Measurements from ENCODE around the gene SIX5. TPM values are rescaled to one million over a fixed set of nuclear protein-coding genes. Genes with fewer than 3 reads are reported as not detected.
"Not testable (repeated sequence)": the region's sequence is repeated elsewhere in the genome, so short reads cannot be mapped to it uniquely, and the experiment has no call there.

SIX5 gene
- total RNA-seq, 1 donor from 2014 or later = 20.6 TPM

DNA sequence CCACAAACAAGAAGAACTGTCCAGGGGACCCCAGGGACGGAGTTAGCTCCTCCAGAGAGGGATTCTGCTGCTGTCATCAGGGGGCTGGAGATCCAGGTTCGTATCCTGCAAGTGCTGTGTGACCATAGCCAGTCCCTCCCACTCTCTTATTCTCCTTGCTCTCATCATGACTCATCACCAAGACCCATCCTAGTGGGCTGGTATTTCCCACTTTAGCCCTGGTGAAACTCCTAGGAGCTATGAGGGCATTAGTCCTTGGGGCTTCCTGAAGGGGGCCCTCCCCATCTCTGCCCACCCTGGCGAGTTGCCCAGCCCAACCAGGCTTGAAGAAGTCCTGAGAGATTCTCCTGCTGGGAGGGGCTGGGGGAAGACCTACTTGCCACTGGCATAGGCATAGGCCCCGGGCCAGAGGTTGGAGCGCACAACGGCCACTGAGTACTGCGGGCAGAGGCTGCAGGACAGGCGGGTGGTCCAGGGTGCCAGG is 31.1 kb upstream of the SIX5 start:
- Histone ChIP-seq H3K27me3 (no peaks in the 10 kb centered on the region), H3K4me1 (peaks cover 19% of the 10 kb centered on the region), H3K36me3 (no peaks in the 10 kb centered on the region), H3K27ac (no peak overlapping the region), H3K4me3 (no peak overlapping the region), H3K9me3 (no peaks in the 10 kb centered on the region)
- intact Hi-C loops (cut with DNase I) = no loop called here
- TF ChIP-seq, protein P1, sequence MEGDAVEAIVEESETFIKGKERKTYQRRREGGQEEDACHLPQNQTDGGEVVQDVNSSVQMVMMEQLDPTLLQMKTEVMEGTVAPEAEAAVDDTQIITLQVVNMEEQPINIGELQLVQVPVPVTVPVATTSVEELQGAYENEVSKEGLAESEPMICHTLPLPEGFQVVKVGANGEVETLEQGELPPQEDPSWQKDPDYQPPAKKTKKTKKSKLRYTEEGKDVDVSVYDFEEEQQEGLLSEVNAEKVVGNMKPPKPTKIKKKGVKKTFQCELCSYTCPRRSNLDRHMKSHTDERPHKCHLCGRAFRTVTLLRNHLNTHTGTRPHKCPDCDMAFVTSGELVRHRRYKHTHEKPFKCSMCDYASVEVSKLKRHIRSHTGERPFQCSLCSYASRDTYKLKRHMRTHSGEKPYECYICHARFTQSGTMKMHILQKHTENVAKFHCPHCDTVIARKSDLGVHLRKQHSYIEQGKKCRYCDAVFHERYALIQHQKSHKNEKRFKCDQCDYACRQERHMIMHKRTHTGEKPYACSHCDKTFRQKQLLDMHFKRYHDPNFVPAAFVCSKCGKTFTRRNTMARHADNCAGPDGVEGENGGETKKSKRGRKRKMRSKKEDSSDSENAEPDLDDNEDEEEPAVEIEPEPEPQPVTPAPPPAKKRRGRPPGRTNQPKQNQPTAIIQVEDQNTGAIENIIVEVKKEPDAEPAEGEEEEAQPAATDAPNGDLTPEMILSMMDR (IDR thresholded peaks at IDR 0.05) = no peak
- TF ChIP-seq POLR2A (IDR thresholded peaks at IDR 0.05) (no peak), POLR2AphosphoS5 (IDR thresholded peaks at IDR 0.05; ENCODE audit: insufficient read depth in 1 of 2, low read depth in 1 of 2) (no peak)
- DNase-seq (ENCODE audit: extremely low spot score in 2 of 2) = no peak

DNA sequence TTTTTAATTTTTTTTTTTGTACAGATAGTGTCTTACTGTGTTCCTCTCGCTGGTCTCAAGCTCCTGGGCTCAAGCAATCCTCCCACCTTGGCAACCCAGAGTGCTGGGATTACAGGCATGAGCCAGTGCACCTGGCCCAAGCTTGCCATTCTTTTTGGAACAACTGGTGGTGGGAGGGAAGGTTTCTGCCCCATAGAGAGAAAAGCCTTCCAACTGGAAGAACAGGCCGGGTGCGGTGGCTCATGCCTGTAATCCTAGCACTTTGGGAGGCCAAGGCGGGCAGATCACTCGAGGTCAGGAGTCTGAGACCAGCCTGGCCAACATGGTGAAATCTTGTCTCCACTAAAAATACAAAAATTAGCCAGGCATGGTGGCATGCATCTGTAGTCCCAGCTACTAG is 30.5 kb upstream of the SIX5 start:
- intact Hi-C loops (cut with DNase I); H3K4me3 ChIP-seq; H3K27me3 ChIP-seq; H3K9me3 ChIP-seq; DNase-seq (ENCODE audit: extremely low spot score in 2 of 2); H3K36me3 ChIP-seq: not testable (repeated sequence)
- peaks cover 19% of the 10 kb centered on the region for H3K4me1 ChIP-seq
- peak overlapping the region; percentile 53 for H3K27ac ChIP-seq

DNA sequence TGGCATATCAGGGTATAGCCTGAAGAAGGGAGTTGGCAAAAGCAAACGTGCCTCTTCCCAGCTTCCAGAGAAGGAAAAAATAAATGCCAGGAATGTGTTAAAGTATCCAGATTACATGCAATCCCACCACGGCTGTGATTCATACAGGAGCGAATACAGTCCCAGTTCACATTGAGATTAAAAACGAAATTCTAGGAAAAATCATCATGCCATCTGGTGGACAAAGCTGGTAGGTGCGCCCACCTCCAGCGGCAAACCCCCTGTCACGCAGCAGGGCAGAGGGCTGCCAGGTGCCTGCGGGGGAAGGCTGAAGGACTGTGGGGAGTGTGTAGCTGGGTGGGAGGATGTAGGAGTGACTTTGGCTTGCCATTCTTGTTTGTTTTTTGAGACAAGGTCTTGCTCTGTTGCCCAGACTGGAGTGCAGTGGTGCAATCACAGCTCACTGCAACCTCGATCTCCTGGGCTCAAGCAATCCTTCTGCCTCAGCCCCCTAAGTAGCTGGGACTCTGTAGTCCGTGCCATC is 30.0 kb upstream of the SIX5 start:
- no peaks in the 10 kb centered on the region for H3K36me3 ChIP-seq
- H3K4me3 ChIP-seq = no peak overlapping the region
- no peaks in the 10 kb centered on the region for H3K9me3 ChIP-seq
- H3K4me1 ChIP-seq = peaks cover 19% of the 10 kb centered on the region
- intact Hi-C loops (cut with DNase I) = no loop called here
- TF ChIP-seq POLR2AphosphoS5 (IDR thresholded peaks at IDR 0.05; ENCODE audit: insufficient read depth in 1 of 2, low read depth in 1 of 2) (peak; percentile 58 to 75), POLR2A (IDR thresholded peaks at IDR 0.05) (no peak)
- TF ChIP-seq, protein P1 (IDR thresholded peaks at IDR 0.05) = peak; percentile 82 to 98 (median 92)
- peak overlapping the region; percentile 53 for H3K27ac ChIP-seq
- no peak for DNase-seq (ENCODE audit: extremely low spot score in 2 of 2)
- no peaks in the 10 kb centered on the region for H3K27me3 ChIP-seq

DNA sequence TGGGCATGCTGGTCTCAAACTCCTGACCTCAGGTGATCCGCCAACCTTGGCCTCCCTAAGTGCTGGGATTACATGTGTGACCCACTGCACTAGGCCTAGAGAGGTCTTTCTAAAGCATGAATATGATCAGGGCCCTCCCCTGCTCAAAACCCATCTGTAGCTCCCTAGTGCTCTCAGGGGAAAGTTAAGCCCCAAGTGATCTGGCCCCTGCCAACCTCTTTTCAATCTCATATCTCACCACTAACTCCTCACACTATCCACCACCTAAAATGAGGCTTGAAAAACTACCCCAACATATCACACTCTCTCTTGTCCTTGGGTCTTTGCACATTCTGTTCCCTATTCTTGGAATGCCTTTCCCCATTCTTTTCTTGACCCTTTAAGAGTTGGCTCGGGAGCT is 25.6 kb upstream of the SIX5 start:
- Histone ChIP-seq H3K27me3 (no peaks in the 10 kb centered on the region), H3K4me3 (no peak overlapping the region), H3K36me3 (peaks cover 0 to 14% of the 10 kb centered on the region in 2 donors), H3K4me1 (peaks cover 35% of the 10 kb centered on the region), H3K27ac (no peak overlapping the region), H3K9me3 (no peaks in the 10 kb centered on the region)
- no peak for TF ChIP-seq POLR2AphosphoS5 (IDR thresholded peaks at IDR 0.05; ENCODE audit: insufficient read depth in 1 of 2, low read depth in 1 of 2)
- no peak for TF ChIP-seq POLR2A (IDR thresholded peaks at IDR 0.05)
- TF ChIP-seq, protein P1 (IDR thresholded peaks at IDR 0.05) = no peak
- DNase-seq (ENCODE audit: extremely low spot score in 2 of 2) = no peak
- intact Hi-C loops (cut with DNase I) = no loop called here

DNA sequence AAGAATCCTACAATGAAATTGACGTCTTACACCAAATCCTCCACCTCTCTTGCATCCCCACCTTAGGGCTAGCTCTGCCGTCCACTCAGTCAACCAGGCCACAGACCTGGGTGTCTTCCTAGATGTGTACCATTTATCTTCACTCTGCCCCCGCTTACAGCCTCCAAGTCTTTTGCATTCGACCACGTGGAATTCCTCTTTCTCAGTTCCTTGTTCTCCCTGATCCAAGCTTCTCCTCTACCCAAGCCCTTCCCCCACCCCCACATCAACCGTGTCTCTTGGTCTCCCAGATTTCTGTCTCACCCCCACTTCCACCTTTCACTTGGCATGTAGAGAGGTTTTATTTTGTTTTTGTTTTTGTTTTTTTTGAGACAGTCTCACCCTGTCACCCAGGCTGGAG is 24.8 kb upstream of the SIX5 start:
- H3K27me3 ChIP-seq = no peaks in the 10 kb centered on the region
- no peak overlapping the region for H3K27ac ChIP-seq
- H3K4me3 ChIP-seq = no peak overlapping the region
- peaks cover 0 to 21% of the 10 kb centered on the region in 2 donors for H3K36me3 ChIP-seq
- intact Hi-C loops (cut with DNase I) = no loop called here
- H3K4me1 ChIP-seq = peaks cover 27% of the 10 kb centered on the region
- no peak for DNase-seq (ENCODE audit: extremely low spot score in 2 of 2)
- TF ChIP-seq, protein P1 (IDR thresholded peaks at IDR 0.05) = no peak
- no peak for TF ChIP-seq POLR2A (IDR thresholded peaks at IDR 0.05)
- no peak for TF ChIP-seq POLR2AphosphoS5 (IDR thresholded peaks at IDR 0.05; ENCODE audit: insufficient read depth in 1 of 2, low read depth in 1 of 2)
- H3K9me3 ChIP-seq = no peaks in the 10 kb centered on the region
